KBM-7 (cell line): ENCODE data around the gene ZNF879.

Experiments
- DNase-seq: peaks from one replicate; pipeline ENCODE4 v3.0.0-alpha.2; 2015
- in situ Hi-C: fragments of 300-500 bp; cut with MboI; formaldehyde crosslinking; loops from 2 replicates; pipeline ENCODE4 v1.14.3; 2020; ENCODE audit warnings: low sequenced_read_pairs, low pct_unique_long_range_greater_than_20kb, mixed read lengths

ZNF879 gene

DNA sequence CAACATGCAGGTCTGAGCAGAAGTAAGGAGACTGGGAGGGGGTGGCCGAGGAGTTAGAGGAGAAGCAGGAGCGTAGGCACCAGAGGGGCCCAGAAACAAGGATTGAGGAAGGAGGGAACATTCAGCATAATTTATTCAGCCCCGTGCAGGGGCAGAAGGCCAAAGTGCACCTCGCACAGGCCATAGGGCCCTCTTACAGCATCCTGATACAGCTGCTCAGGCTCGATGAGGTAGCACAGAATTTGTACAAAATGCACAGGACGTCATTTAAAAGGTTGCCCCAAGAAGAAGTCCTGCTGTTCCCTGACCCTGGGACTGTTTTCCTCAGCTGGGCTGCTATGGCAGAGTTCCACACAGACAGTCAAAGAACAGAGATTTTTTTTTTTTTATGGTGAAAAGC is 26.4 kb upstream of the ZNF879 start:
- in situ Hi-C loops: no loop called here
- DNase-seq: no peak

DNA sequence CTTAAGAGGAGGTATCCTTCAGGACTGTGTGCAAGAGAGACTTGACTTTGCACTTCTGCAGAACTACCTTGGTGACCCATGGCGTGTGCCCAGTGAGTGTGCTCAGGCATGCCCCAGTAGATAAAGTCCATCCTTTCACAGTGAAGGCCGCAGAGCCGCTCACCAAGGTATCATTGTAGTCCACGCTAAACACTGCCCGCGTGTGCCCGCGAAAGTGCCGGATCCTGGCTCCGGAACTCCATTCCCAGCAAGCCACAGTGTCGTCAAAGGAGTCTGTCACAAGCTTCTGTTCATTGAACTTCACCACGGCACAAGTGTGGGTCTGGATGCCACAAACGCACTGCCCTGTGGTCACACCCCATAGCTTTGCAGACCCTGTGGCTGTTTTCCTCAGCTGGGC is 25.2 kb upstream of the ZNF879 start:
- in situ Hi-C loops: no loop called here
- DNase-seq: no peak

DNA sequence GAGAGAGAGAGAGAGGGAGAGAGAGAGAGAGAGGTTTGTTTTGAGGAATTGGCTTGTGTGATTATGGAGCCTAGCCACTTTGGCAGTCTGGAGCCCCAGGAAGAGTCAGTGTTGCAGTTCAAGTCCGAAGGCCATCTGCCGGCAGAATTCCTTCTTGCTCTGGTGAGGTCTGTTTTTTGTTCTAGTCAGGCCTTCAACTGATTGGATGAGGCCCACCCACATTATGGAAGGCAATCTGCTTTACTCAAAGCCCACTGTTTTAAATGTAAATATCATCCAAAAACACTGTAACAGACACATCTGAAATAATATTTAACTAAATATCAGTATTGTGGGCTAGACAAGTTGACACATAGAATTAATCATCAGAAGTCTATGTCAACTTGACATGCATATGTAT is 17.0 kb upstream of the ZNF879 start:
- in situ Hi-C loops: no loop called here

GRCh38 chr5:179008667-179009066 is 14.9 kb upstream of the ZNF879 start:
- DNase-seq: peak; percentile 35
- in situ Hi-C loops: no loop called here

More for the DNA sequence above, 17.0 kb upstream of the ZNF879 start:
- no peak for DNase-seq

DNA sequence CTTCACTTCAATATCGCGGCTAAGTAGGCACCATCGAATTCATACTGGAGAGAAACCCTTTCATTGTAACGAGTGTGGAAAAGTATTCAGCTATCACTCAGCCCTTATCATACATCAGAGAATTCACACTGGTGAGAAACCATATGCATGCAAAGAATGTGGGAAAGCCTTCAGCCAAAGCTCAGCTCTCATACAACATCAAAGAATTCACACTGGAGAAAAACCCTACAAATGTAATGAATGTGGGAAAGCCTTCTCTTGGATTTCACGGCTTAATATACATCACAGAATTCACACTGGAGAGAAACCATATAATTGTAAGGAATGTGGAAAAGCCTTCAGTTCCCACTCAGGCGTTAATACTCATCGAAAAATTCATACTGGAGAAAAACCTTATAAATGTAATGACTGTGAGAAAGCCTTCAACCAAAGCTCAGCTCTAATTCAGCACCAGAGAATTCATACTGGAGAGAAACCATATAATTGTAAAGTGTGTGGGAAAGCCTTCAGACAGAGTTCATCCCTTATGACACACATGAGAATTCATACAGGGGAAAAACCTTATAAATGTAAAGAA is 9.5 kb downstream of the ZNF879 start:
- no peak for DNase-seq
- in situ Hi-C loops: no loop called here

GRCh38 chr5:179044765-179045164 is 21.2 kb downstream of the ZNF879 start:
- no peak for DNase-seq
- in situ Hi-C loops: no loop called here

GRCh38 chr5:179051784-179052183 is 28.2 kb downstream of the ZNF879 start:
- DNase-seq: no peak
- in situ Hi-C loops: no loop called here

DNA sequence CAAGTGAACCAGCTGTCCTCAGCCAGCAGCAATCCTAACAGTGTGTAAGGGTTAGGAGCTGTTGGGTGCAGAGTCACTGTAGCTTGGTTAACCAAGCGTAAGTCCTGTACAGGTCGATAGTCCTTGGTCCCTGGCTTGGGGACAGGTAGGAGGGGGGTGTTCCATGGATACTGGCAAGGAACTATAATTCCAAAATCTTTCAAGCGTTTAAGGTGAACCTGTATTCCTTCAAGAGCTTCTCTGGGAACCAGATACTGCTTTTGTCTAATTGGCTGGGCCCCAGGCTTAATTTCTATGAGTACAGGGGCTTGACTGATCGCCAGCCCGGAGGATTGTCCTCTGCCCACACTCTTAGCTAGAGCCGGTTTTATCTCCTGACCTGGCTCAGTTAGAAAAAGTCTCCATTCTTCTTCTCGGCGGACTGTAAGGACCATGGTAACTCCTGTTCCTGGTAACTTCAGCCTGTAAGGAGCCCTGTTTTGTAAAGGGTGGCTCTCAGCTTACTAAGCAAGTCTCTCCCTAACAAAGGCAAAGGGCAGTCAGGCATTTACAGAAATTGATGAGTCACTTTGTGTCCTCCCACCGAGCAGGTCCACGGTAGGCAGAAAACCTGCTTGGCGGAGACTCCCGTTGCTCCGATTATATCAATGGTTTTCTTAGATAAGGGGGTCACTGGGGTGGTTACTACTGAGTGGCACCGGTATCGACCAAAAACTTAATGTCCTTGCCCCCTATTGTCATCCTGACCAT is 30.6 kb downstream of the ZNF879 start:
- DNase-seq: no peak

DNA sequence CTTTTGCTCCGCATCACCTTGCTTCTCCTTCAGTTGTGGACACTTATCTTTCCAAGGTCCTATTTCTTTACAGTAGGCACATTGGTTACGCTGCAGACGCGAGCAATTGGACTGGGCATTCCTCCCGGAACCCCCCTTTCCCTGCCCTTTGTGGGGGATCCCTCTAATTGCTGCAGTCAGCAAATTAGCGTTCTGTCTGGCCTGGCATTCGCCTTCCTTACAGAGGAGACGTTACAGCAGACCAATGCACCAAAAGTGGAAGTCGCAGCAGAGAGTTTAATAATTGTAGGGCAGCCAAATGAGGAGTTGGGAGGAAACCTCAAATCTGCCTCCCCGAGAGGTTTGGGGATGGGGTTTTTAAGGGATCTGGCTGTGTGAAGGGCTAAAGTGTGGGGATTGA is 31.3 kb downstream of the ZNF879 start:
- in situ Hi-C loops: no loop called here
- DNase-seq: no peak

More for the DNA sequence above, 30.6 kb downstream of the ZNF879 start:
- in situ Hi-C loops: no loop called here

GRCh38 chr5:179055436-179055835 is 31.8 kb downstream of the ZNF879 start:
- no peak for DNase-seq
- in situ Hi-C loops: no loop called here

DNA sequence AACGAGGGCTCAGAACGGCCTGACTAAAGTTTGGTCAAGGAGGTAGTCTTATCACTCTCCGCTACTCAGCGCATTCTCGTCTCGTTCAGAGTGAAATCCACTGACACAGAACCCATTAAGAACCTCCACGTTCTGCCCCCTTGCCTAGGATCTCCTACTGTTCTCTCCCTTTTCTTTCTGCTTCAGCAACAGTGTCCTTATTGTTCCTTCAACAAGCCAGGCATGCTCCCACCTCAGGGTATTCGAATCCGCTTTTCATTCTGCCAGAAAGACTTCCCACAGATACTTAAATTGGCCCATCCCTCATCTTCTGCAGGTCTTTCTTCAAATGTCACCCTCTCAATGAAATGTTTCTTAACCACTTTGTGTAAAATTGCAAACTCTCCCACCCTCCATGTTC is 32.2 kb downstream of the ZNF879 start:
- in situ Hi-C loops: no loop called here
- no peak for DNase-seq

GRCh38 chr5:179060116-179061008 is 36.8 kb downstream of the ZNF879 start, which contains the start of gene ZNF354C:
Gene ZNF354C, plus strand, starts transcription at chr5:179060373. Its CDS starts 1,696 bp downstream, at chr5:179062069.
- in situ Hi-C loops: no loop called here
- DNase-seq: no peak

- no peak for DNase-seq
- in situ Hi-C loops: no loop called here
These were observed 37.4 kb downstream of the ZNF879 start for GRCh38 chr5:179061025-179061424.

DNA sequence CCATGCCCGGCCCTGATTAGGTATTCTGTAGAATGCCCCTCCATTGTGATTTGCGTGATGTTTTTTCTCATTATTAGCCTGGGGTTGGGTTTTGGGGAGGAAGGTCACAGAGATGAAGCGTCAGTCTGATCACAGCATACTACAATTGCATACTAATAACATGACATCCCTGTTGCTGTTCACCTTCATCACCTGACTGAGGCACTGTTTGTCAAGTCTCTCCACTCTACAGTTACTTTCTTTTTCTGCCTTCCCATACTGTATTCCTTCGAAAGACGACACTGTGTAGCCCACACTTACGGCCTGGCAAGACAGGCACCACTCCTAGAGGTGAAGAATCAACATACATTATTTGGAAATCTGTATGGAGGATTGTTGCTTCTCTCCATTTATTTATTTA is 42.1 kb downstream of the ZNF879 start:
- DNase-seq: no peak
- in situ Hi-C loops: no loop called here

- in situ Hi-C loops: no loop called here
- DNase-seq: no peak
These were observed 55.8 kb downstream of the ZNF879 start for GRCh38 chr5:179079165-179079987.

DNA sequence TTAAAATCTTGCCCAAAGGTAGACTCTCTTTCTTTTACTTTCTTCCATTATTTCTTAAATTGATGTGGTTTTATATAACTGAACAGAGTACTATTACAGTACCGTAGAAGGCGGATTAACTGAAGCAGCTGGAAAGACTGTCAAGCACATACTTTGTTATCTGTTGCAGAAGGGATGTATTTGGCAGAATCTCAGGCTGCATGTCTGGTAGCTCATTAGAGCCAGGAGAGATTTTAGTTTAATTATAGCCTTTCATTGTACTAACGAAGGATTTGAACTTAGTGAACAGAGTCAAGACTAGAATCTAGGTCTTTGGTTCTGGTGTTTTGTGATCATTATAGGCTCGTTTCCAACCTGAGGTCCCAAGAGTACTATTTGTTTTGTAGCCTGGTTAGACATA is 57.1 kb downstream of the ZNF879 start:
- no peak for DNase-seq
- in situ Hi-C loops: no loop called here
